Hepatocyte (in vitro differentiated cells): ENCODE results near the gene ARHGEF26. TPM values are rescaled to one million over a fixed set of nuclear protein-coding genes. Genes with fewer than 3 reads are reported as not detected.

Experiments
- DNase-seq: peaks from one replicate; pipeline ENCODE4 v3.0.0-alpha.2; 2016; ENCODE audit warnings: low spot score
- H2AFZ ChIP-seq: fragments of 200-600 bp; sonication (generic); 2 replicates; pipeline ENCODE4 v1.6.0; 2016; ENCODE audit warnings: antibody characterized with exemption, mild to moderate bottlenecking
- H3K27ac ChIP-seq: fragments of 200-600 bp; sonication (generic); 2 replicates; pipeline ENCODE4 v1.5.1; 2016; ENCODE audit warnings: mild to moderate bottlenecking
- H3K27me3 ChIP-seq: fragments of 200-600 bp; sonication (generic); 2 replicates; pipeline ENCODE4 v1.6.1; 2016
- H3K36me3 ChIP-seq: fragments of 200-600 bp; sonication (generic); replicated peaks from 2 replicates; pipeline ENCODE4 v1.5.1; 2016; ENCODE audit warnings: low read depth; ENCODE audit not compliant: insufficient read depth
- H3K4me1 ChIP-seq: fragments of 200-600 bp; sonication (generic); 2 replicates; pipeline ENCODE4 v1.5.1; 2016; ENCODE audit warnings: mild to moderate bottlenecking, moderate library complexity; ENCODE audit not compliant: insufficient read depth
- H3K4me2 ChIP-seq: fragments of 200-600 bp; sonication (generic); 2 replicates; pipeline ENCODE4 v1.6.0; 2016
- H3K4me3 ChIP-seq: fragments of 200-600 bp; sonication (generic); 2 replicates; pipeline ENCODE4 v1.5.1; 2016; ENCODE audit warnings: mild to moderate bottlenecking
- H3K79me2 ChIP-seq: fragments of 200-600 bp; sonication (generic); 2 replicates; pipeline ENCODE4 v1.6.0; 2017; ENCODE audit warnings: mild to moderate bottlenecking
- H3K9me2 ChIP-seq: fragments of 200-600 bp; sonication (generic); replicated peaks from 2 replicates; pipeline ENCODE4 v1.6.0; 2017; ENCODE audit warnings: mild to moderate bottlenecking; ENCODE audit not compliant: insufficient read depth
- H3K9me3 ChIP-seq: fragments of 200-600 bp; sonication (generic); 2 replicates; pipeline ENCODE4 v1.5.1; 2016; ENCODE audit warnings: low read depth, mild to moderate bottlenecking
- H4K20me1 ChIP-seq: fragments of 200-600 bp; sonication (generic); 2 replicates; pipeline ENCODE4 v1.6.0; 2016; ENCODE audit warnings: mild to moderate bottlenecking; ENCODE audit not compliant: insufficient read depth, poor library complexity, severe bottlenecking
- CTCF ChIP-seq: fragments of 200-600 bp; sonication (generic); IDR thresholded peaks from 2 replicates; pipeline ENCODE4 v1.5.1; 2016; ENCODE audit warnings: antibody characterized with exemption, mild to moderate bottlenecking; ENCODE audit not compliant: poor library complexity
- EZH2 ChIP-seq: fragments of 200-600 bp; sonication (generic); IDR thresholded peaks from 2 replicates; pipeline ENCODE4 v1.6.1; 2016; ENCODE audit warnings: antibody characterized with exemption, mild to moderate bottlenecking, borderline replicate concordance
- EZH2phosphoT487 ChIP-seq: fragments of 200-600 bp; sonication (generic); IDR thresholded peaks from one replicate; pipeline ENCODE4 v1.6.1; 2018; ENCODE audit warnings: antibody characterized with exemption, mild to moderate bottlenecking, low read depth, moderate library complexity; ENCODE audit not compliant: unreplicated experiment, severe bottlenecking
- WGBS: methylation state at CpG from one replicate; pipeline ENCODE4 v1.1.6; 2016; ENCODE audit warnings: low lambda C conversion rate; ENCODE audit errors: missing lambda C conversion rate; 5-methylcytosine and 5-hydroxymethylcytosine counted together
- polyA plus RNA-seq: library from polyadenylated mRNA; unstranded; fragments of >200 nt; fragmentation: Nextera tagmentation; extraction: Ambion mirVana; gene quantifications from 2 replicates; pipeline ENCODE4 v1.2.1, GENCODE V29; 2016
- total RNA-seq: library from RNA; depleted of rRNA; stranded (reverse); fragments of >200 nt; gene quantifications from 2 replicates; pipeline ENCODE4 v1.2.3, GENCODE V29; 2014

Gene ARHGEF26
- total and polyA plus RNA-seq, 2 experiments from 2014 or later = 13.6 to 20.9 TPM

- Histone ChIP-seq H3K4me3 (no peak overlapping the region), H3K36me3 (no peaks in the 10 kb centered on the region), H3K79me2 (no peaks in the 10 kb centered on the region), H3K27me3 (no peaks in the 10 kb centered on the region), H3K4me1 (peaks cover 12% of the 10 kb centered on the region), H3K27ac (no peak overlapping the region), H3K9me3 (no peaks in the 10 kb centered on the region), H2AFZ (no peak overlapping the region), H3K4me2 (no peak overlapping the region), H3K9me2 (no peaks in the 10 kb centered on the region), H4K20me1 (no peaks in the 10 kb centered on the region)
- DNase-seq = no peak
- 35% methylated on average over 2 of the region's 2 CpGs for WGBS
- TF ChIP-seq CTCF (no peak), EZH2 (no peak), EZH2phosphoT487 (no peak)
Observed at GRCh38 chr3:154225536-154225935, 104.3 kb downstream of the ARHGEF26 start.

GRCh38 chr3:154227531-154227930 is 106.3 kb downstream of the ARHGEF26 start:
- WGBS = 91% methylated on average over 3 of the region's 3 CpGs
- no peaks in the 10 kb centered on the region for H3K9me2 ChIP-seq
- no peaks in the 10 kb centered on the region for H4K20me1 ChIP-seq
- H3K4me1 ChIP-seq = peaks cover 12% of the 10 kb centered on the region
- no peak overlapping the region for H3K27ac ChIP-seq
- TF ChIP-seq CTCF = no peak
- TF ChIP-seq EZH2phosphoT487 = no peak
- no peak for TF ChIP-seq EZH2
- no peak overlapping the region for H3K4me3 ChIP-seq
- H2AFZ ChIP-seq = no peak overlapping the region
- no peaks in the 10 kb centered on the region for H3K79me2 ChIP-seq
- no peak for DNase-seq
- H3K4me2 ChIP-seq = no peak overlapping the region
- no peaks in the 10 kb centered on the region for H3K36me3 ChIP-seq
- no peaks in the 10 kb centered on the region for H3K9me3 ChIP-seq
- no peaks in the 10 kb centered on the region for H3K27me3 ChIP-seq

GRCh38 chr3:154228561-154229216 is 107.5 kb downstream of the ARHGEF26 start:
- H3K4me3 ChIP-seq = no peak overlapping the region
- no peaks in the 10 kb centered on the region for H3K9me3 ChIP-seq
- no peak for TF ChIP-seq EZH2phosphoT487
- no peak for TF ChIP-seq CTCF
- TF ChIP-seq EZH2 = no peak
- no peaks in the 10 kb centered on the region for H3K27me3 ChIP-seq
- H2AFZ ChIP-seq = no peak overlapping the region
- DNase-seq = no peak
- no peaks in the 10 kb centered on the region for H3K79me2 ChIP-seq
- H3K9me2 ChIP-seq = no peaks in the 10 kb centered on the region
- H3K4me2 ChIP-seq = peak overlapping the region; percentile 39
- peaks cover 12% of the 10 kb centered on the region for H3K4me1 ChIP-seq
- H3K27ac ChIP-seq = peak overlapping the region; percentile 42
- no peaks in the 10 kb centered on the region for H3K36me3 ChIP-seq
- no peaks in the 10 kb centered on the region for H4K20me1 ChIP-seq
- whole genome bisulfite sequencing = 48% methylated on average over 6 of the region's 6 CpGs

DNA sequence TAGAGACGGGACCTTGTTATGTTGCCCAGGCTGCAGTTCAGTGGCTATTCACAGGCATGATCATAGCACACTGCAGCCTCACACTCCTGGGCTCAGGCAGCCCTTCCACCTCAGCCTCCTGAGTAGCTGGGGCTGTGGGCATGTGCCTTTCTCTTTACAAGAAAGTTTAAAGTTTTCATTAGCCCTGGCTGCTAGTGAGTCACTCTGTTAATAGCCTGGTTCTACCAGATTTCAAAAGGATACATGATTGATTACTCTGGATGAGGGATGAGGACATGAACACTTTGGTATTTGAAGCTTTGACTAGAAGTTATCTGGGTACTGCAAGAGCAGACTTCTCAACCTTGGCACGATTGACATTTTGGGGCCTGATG is 108.0 kb downstream of the ARHGEF26 start:
- Histone ChIP-seq H4K20me1 (no peaks in the 10 kb centered on the region), H3K36me3 (no peaks in the 10 kb centered on the region), H3K79me2 (no peaks in the 10 kb centered on the region), H2AFZ (no peak overlapping the region), H3K9me2 (no peaks in the 10 kb centered on the region), H3K4me1 (peaks cover 12% of the 10 kb centered on the region), H3K4me3 (no peak overlapping the region), H3K27ac (peak overlapping the region; percentile 42), H3K4me2 (no peak overlapping the region), H3K9me3 (no peaks in the 10 kb centered on the region), H3K27me3 (no peaks in the 10 kb centered on the region)
- TF ChIP-seq CTCF = no peak
- TF ChIP-seq EZH2 = no peak
- no peak for TF ChIP-seq EZH2phosphoT487
- WGBS = 53% methylated on average over 2 of the region's 2 CpGs
- DNase-seq = peak; percentile 7
